ENCODE data around the gene NKIRAS2.
"Not testable (repeated sequence)": the region's sequence is repeated elsewhere in the genome, so short reads cannot be mapped to it uniquely, and the experiment has no call there.

DNA sequence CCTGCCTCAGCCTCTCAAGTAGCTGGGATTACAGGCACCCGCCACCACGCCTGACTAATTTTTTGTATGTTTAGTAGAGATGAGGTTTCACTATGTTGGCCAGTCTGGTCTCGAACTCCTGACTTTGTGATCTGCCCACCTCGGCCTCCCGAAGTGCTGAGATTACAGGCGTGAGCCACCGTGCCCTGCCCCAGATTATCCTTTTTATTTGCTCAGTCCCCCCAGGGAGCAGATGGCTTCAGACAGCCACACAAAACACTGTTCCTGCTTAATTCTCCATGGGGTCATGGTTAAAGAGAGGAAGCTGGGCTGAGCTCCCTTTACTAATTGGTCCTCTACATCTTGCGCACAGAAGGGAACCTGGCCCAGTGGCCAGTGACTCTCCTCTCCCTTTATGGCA, 955 bp downstream of the NKIRAS2 start:
- TF ChIP-seq, protein P1, sequence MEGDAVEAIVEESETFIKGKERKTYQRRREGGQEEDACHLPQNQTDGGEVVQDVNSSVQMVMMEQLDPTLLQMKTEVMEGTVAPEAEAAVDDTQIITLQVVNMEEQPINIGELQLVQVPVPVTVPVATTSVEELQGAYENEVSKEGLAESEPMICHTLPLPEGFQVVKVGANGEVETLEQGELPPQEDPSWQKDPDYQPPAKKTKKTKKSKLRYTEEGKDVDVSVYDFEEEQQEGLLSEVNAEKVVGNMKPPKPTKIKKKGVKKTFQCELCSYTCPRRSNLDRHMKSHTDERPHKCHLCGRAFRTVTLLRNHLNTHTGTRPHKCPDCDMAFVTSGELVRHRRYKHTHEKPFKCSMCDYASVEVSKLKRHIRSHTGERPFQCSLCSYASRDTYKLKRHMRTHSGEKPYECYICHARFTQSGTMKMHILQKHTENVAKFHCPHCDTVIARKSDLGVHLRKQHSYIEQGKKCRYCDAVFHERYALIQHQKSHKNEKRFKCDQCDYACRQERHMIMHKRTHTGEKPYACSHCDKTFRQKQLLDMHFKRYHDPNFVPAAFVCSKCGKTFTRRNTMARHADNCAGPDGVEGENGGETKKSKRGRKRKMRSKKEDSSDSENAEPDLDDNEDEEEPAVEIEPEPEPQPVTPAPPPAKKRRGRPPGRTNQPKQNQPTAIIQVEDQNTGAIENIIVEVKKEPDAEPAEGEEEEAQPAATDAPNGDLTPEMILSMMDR (conservative IDR thresholded peaks at IDR 0.05 in 1 of 2, IDR thresholded peaks at IDR 0.05 in 1 of 2; ENCODE audit: extremely low read depth in 1 of 2, insufficient read depth in 1 of 2, low read depth in 1 of 2, low read length in 2 of 2): not testable (repeated sequence)
- TF ChIP-seq EZH2 (IDR thresholded peaks at IDR 0.05; ENCODE audit: borderline replicate concordance, low read length): not testable (repeated sequence)
